Suprapubic skin (tissue), 4 donors: Measurements from ENCODE around the gene TRIM37. TPM values are rescaled to one million over a fixed set of nuclear protein-coding genes. Genes with fewer than 3 reads are reported as not detected.
"Not testable (repeated sequence)": the region's sequence is repeated elsewhere in the genome, so short reads cannot be mapped to it uniquely, and the experiment has no call there.

ENCODE experiments used
- DNase-seq, 2 donors: peaks; one replicate each; pipeline ENCODE4 v3.0.0-alpha.2; 2019; ENCODE audit warnings: low spot score in 2 of 2
- H3K27ac ChIP-seq: fragments of 200-600 bp; sonication (generic); one replicate; pipeline ENCODE4 v1.5.1; 2019
- H3K27me3 ChIP-seq: fragments of 200-600 bp; sonication (generic); one replicate; pipeline ENCODE4 v1.5.1; 2019
- H3K36me3 ChIP-seq: fragments of 200-600 bp; sonication (generic); one replicate; pipeline ENCODE4 v1.5.1; 2019
- H3K4me1 ChIP-seq: fragments of 200-600 bp; sonication (generic); one replicate; pipeline ENCODE4 v1.5.1; 2019
- H3K4me3 ChIP-seq: fragments of 200-600 bp; sonication (generic); one replicate; pipeline ENCODE4 v1.5.1; 2019; ENCODE audit warnings: mild to moderate bottlenecking
- H3K9me3 ChIP-seq: fragments of 200-600 bp; sonication (generic); one replicate; pipeline ENCODE4 v1.5.1; 2019
- CTCF ChIP-seq, 2 donors: fragments of 200-600 bp in 1 of 2; fragments of 450-650 bp in 1 of 2; sonication (generic) in 1 of 2; IDR thresholded peaks; one replicate each; pipeline ENCODE4 v1.5.1; 2016 to 2019; ENCODE audit warnings: antibody characterized with exemption in 2 of 2, mild to moderate bottlenecking in 1 of 2, moderate library complexity in 1 of 2
- EP300 ChIP-seq: sonication (generic); formaldehyde crosslinking; IDR thresholded peaks from one replicate; pipeline ENCODE4 v1.6.1; 2017; ENCODE audit warnings: antibody characterized with exemption
- POLR2A ChIP-seq, 2 donors: fragments of 450-650 bp; IDR thresholded peaks; one replicate each; pipeline ENCODE4 v1.6.1; 2017; ENCODE audit warnings: antibody characterized with exemption in 2 of 2, mild to moderate bottlenecking in 2 of 2, moderate library complexity in 2 of 2
- POLR2AphosphoS5 ChIP-seq, 3 donors: sonication (generic); formaldehyde crosslinking; IDR thresholded peaks; one replicate each; pipeline ENCODE4 v1.6.1; 2017; ENCODE audit warnings: antibody characterized with exemption in 3 of 3
- WGBS: methylation state at CpG from one replicate; pipeline ENCODE4 v1.1.5; 2018; 5-methylcytosine and 5-hydroxymethylcytosine counted together
- total RNA-seq, 4 donors: library from RNA; depleted of rRNA; stranded (reverse); fragments of >200 nt; gene quantifications; one replicate each; pipeline ENCODE4 v1.1.0, GENCODE V29; 2016

Gene TRIM37
- total RNA-seq, 4 donors from 2014 or later: 11.1 to 18.3 (median 14.6) TPM

- Histone ChIP-seq H3K36me3 (peaks cover 6% of the 10 kb centered on the region), H3K27ac (no peak overlapping the region)
- 78% methylated on average over 6 of the region's 6 CpGs for WGBS
Observed at GRCh38 chr17:59094861-59095530, 11.7 kb downstream of the TRIM37 start.

GRCh38 chr17:59093702-59094231, 12.9 kb downstream of the TRIM37 start:
- TF ChIP-seq POLR2A (IDR thresholded peaks at IDR 0.05): no peak
- no peak for TF ChIP-seq POLR2AphosphoS5 (IDR thresholded peaks at IDR 0.05)
- TF ChIP-seq CTCF (IDR thresholded peaks at IDR 0.05): no peak
- no peak for TF ChIP-seq EP300
- Histone ChIP-seq H3K9me3 (no peaks in the 10 kb centered on the region), H3K36me3 (peaks cover 13% of the 10 kb centered on the region), H3K4me3 (no peak overlapping the region), H3K4me1 (peaks cover 7% of the 10 kb centered on the region), H3K27ac (peak overlapping the region; percentile 27), H3K27me3 (no peaks in the 10 kb centered on the region)
- 23% methylated on average over 8 of the region's 8 CpGs for WGBS
- DNase-seq: no peak

More at GRCh38 chr17:59094861-59095530, 11.7 kb downstream of the TRIM37 start:
- Histone ChIP-seq H3K9me3 (no peaks in the 10 kb centered on the region), H3K27me3 (no peaks in the 10 kb centered on the region), H3K4me3 (no peak overlapping the region), H3K4me1 (peaks cover 7% of the 10 kb centered on the region)
- no peak for DNase-seq
- TF ChIP-seq POLR2AphosphoS5 (IDR thresholded peaks at IDR 0.05) (no peak), EP300 (no peak), CTCF (IDR thresholded peaks at IDR 0.05) (no peak), POLR2A (IDR thresholded peaks at IDR 0.05) (no peak)

GRCh38 chr17:59093145-59093701, 13.5 kb downstream of the TRIM37 start:
- peak overlapping the region; percentile 27 for H3K27ac ChIP-seq
- no peaks in the 10 kb centered on the region for H3K27me3 ChIP-seq
- peaks cover 7% of the 10 kb centered on the region for H3K4me1 ChIP-seq
- no peak overlapping the region for H3K4me3 ChIP-seq
- H3K9me3 ChIP-seq: no peaks in the 10 kb centered on the region
- WGBS: 39% methylated on average over 4 of the region's 4 CpGs
- TF ChIP-seq POLR2A (IDR thresholded peaks at IDR 0.05): no peak
- no peak for TF ChIP-seq POLR2AphosphoS5 (IDR thresholded peaks at IDR 0.05)
- no peak for TF ChIP-seq EP300
- no peak for TF ChIP-seq CTCF (IDR thresholded peaks at IDR 0.05)
- peaks cover 15% of the 10 kb centered on the region for H3K36me3 ChIP-seq
- no peak for DNase-seq

GRCh38 chr17:59090593-59090992, 16.1 kb downstream of the TRIM37 start:
- not testable (repeated sequence) for H3K9me3 ChIP-seq, DNase-seq, H3K4me3 ChIP-seq, H3K4me1 ChIP-seq, H3K27me3 ChIP-seq, H3K27ac ChIP-seq
- peaks cover 24% of the 10 kb centered on the region for H3K36me3 ChIP-seq
- 90% methylated on average over 12 of the region's 12 CpGs for WGBS

GRCh38 chr17:59084154-59084553, 22.5 kb downstream of the TRIM37 start:
- DNase-seq: no peak
- Histone ChIP-seq H3K4me3 (no peak overlapping the region), H3K9me3 (no peaks in the 10 kb centered on the region), H3K27me3 (no peaks in the 10 kb centered on the region), H3K36me3 (peaks cover 41% of the 10 kb centered on the region), H3K27ac (no peak overlapping the region), H3K4me1 (no peaks in the 10 kb centered on the region)
- TF ChIP-seq EP300 (no peak), CTCF (IDR thresholded peaks at IDR 0.05) (no peak), POLR2A (IDR thresholded peaks at IDR 0.05) (no peak), POLR2AphosphoS5 (IDR thresholded peaks at IDR 0.05) (no peak)
- 95% methylated on average over 4 of the region's 4 CpGs for WGBS
